ENCODE results near the gene KCTD12.

Gene KCTD12

GRCh38 chr13:76864259-76864658 is 21.9 kb downstream of the KCTD12 start:
- H3K36me3 ChIP-seq = no peaks in the 10 kb centered on the region
- TF ChIP-seq Cebpa-rat (IDR thresholded peaks at IDR 0.05) = no peak

GRCh38 chr13:76863022-76863421 is 23.2 kb downstream of the KCTD12 start:
- Histone ChIP-seq H3K4me3 (no peak overlapping the region), H4K20me1 (no peaks in the 10 kb centered on the region), H3K27ac (no peak overlapping the region), H3K4me1 (no peaks in the 10 kb centered on the region), H3K27me3 (no peaks in the 10 kb centered on the region), H3K9ac (no peak overlapping the region), H3K36me3 (no peaks in the 10 kb centered on the region), H3K4me2 (no peak overlapping the region), H3K9me3 (no peaks in the 10 kb centered on the region)
- TF ChIP-seq Cebpa-rat (IDR thresholded peaks at IDR 0.05) = no peak

More at GRCh38 chr13:76864259-76864658, 21.9 kb downstream of the KCTD12 start:
- Histone ChIP-seq H3K27me3 (no peaks in the 10 kb centered on the region), H3K9me3 (no peaks in the 10 kb centered on the region), H3K4me2 (no peak overlapping the region), H4K20me1 (no peaks in the 10 kb centered on the region), H3K4me1 (no peaks in the 10 kb centered on the region), H3K4me3 (no peak overlapping the region), H3K27ac (no peak overlapping the region), H3K9ac (no peak overlapping the region)

- H3K4me3 ChIP-seq = no peak overlapping the region
- H3K9me3 ChIP-seq = no peaks in the 10 kb centered on the region
- H3K27me3 ChIP-seq = no peaks in the 10 kb centered on the region
- no peak for TF ChIP-seq Cebpa-rat (IDR thresholded peaks at IDR 0.05)
- H4K20me1 ChIP-seq = no peaks in the 10 kb centered on the region
- H3K9ac ChIP-seq = no peak overlapping the region
- H3K4me1 ChIP-seq = no peaks in the 10 kb centered on the region
- no peaks in the 10 kb centered on the region for H3K36me3 ChIP-seq
- H3K27ac ChIP-seq = no peak overlapping the region
- H3K4me2 ChIP-seq = no peak overlapping the region
Measured at GRCh38 chr13:76861859-76862258, 24.3 kb downstream of the KCTD12 start.

GRCh38 chr13:76860706-76861105 is 25.5 kb downstream of the KCTD12 start:
- TF ChIP-seq Cebpa-rat (IDR thresholded peaks at IDR 0.05) = no peak
- Histone ChIP-seq H3K36me3 (no peaks in the 10 kb centered on the region), H3K4me2 (no peak overlapping the region), H3K9me3 (no peaks in the 10 kb centered on the region), H3K9ac (no peak overlapping the region), H3K4me3 (no peak overlapping the region), H3K27me3 (no peaks in the 10 kb centered on the region), H3K27ac (no peak overlapping the region), H3K4me1 (no peaks in the 10 kb centered on the region), H4K20me1 (no peaks in the 10 kb centered on the region)

GRCh38 chr13:76854894-76855293 is 31.3 kb downstream of the KCTD12 start:
- Histone ChIP-seq H3K4me3 (no peak overlapping the region), H4K20me1 (no peaks in the 10 kb centered on the region), H3K4me2 (no peak overlapping the region), H3K4me1 (no peaks in the 10 kb centered on the region), H3K36me3 (no peaks in the 10 kb centered on the region), H3K9me3 (no peaks in the 10 kb centered on the region), H3K27ac (no peak overlapping the region), H3K9ac (no peak overlapping the region), H3K27me3 (no peaks in the 10 kb centered on the region)
- no peak for TF ChIP-seq Cebpa-rat (IDR thresholded peaks at IDR 0.05)

GRCh38 chr13:76853921-76854608 is 32.1 kb downstream of the KCTD12 start:
- Histone ChIP-seq H4K20me1 (no peaks in the 10 kb centered on the region), H3K36me3 (no peaks in the 10 kb centered on the region), H3K27ac (no peak overlapping the region), H3K9ac (no peak overlapping the region), H3K4me1 (no peaks in the 10 kb centered on the region), H3K27me3 (no peaks in the 10 kb centered on the region), H3K4me2 (no peak overlapping the region), H3K4me3 (no peak overlapping the region), H3K9me3 (no peaks in the 10 kb centered on the region)
- peak; percentile 55; the same call in 1 of the 2 replicates for TF ChIP-seq Cebpa-rat (IDR thresholded peaks at IDR 0.05)

GRCh38 chr13:76853481-76853880 is 32.7 kb downstream of the KCTD12 start:
- Histone ChIP-seq H3K9ac (no peak overlapping the region), H4K20me1 (no peaks in the 10 kb centered on the region), H3K27ac (no peak overlapping the region), H3K4me1 (no peaks in the 10 kb centered on the region), H3K9me3 (no peaks in the 10 kb centered on the region), H3K27me3 (no peaks in the 10 kb centered on the region), H3K4me3 (no peak overlapping the region), H3K36me3 (no peaks in the 10 kb centered on the region), H3K4me2 (no peak overlapping the region)
- no peak for TF ChIP-seq Cebpa-rat (IDR thresholded peaks at IDR 0.05)

- no peaks in the 10 kb centered on the region for H3K4me1 ChIP-seq
- H4K20me1 ChIP-seq = no peaks in the 10 kb centered on the region
- H3K9me3 ChIP-seq = no peaks in the 10 kb centered on the region
- H3K4me3 ChIP-seq = no peak overlapping the region
- no peak overlapping the region for H3K9ac ChIP-seq
- no peaks in the 10 kb centered on the region for H3K27me3 ChIP-seq
- no peak overlapping the region for H3K4me2 ChIP-seq
- no peak for TF ChIP-seq Cebpa-rat (IDR thresholded peaks at IDR 0.05)
- no peaks in the 10 kb centered on the region for H3K36me3 ChIP-seq
- H3K27ac ChIP-seq = no peak overlapping the region
Measured at GRCh38 chr13:76852986-76853385, 33.2 kb downstream of the KCTD12 start.

- TF ChIP-seq Cebpa-rat (IDR thresholded peaks at IDR 0.05) = no peak
- Histone ChIP-seq H3K4me3 (no peak overlapping the region), H3K27me3 (no peaks in the 10 kb centered on the region), H3K36me3 (no peaks in the 10 kb centered on the region), H3K27ac (no peak overlapping the region), H3K4me1 (no peaks in the 10 kb centered on the region), H3K4me2 (no peak overlapping the region), H3K9me3 (no peaks in the 10 kb centered on the region), H3K9ac (no peak overlapping the region), H4K20me1 (no peaks in the 10 kb centered on the region)
Measured at GRCh38 chr13:76851961-76852360, 34.2 kb downstream of the KCTD12 start.

- no peak overlapping the region for H3K4me2 ChIP-seq
- H4K20me1 ChIP-seq = no peaks in the 10 kb centered on the region
- H3K4me3 ChIP-seq = no peak overlapping the region
- no peak overlapping the region for H3K9ac ChIP-seq
- no peak for TF ChIP-seq Cebpa-rat (IDR thresholded peaks at IDR 0.05)
- H3K36me3 ChIP-seq = no peaks in the 10 kb centered on the region
- no peaks in the 10 kb centered on the region for H3K4me1 ChIP-seq
- no peaks in the 10 kb centered on the region for H3K9me3 ChIP-seq
- no peak overlapping the region for H3K27ac ChIP-seq
- H3K27me3 ChIP-seq = no peaks in the 10 kb centered on the region
Measured at GRCh38 chr13:76849493-76849892, 36.7 kb downstream of the KCTD12 start.

- no peak for TF ChIP-seq Cebpa-rat (IDR thresholded peaks at IDR 0.05)
Measured at GRCh38 chr13:76848596-76848995, 37.6 kb downstream of the KCTD12 start.

More at GRCh38 chr13:76848596-76848995, 37.6 kb downstream of the KCTD12 start:
- no peaks in the 10 kb centered on the region for H3K4me1 ChIP-seq
- no peak overlapping the region for H3K9ac ChIP-seq
- no peaks in the 10 kb centered on the region for H3K36me3 ChIP-seq
- no peak overlapping the region for H3K4me2 ChIP-seq
- H3K4me3 ChIP-seq = no peak overlapping the region
- no peaks in the 10 kb centered on the region for H4K20me1 ChIP-seq
- no peak overlapping the region for H3K27ac ChIP-seq
- no peaks in the 10 kb centered on the region for H3K9me3 ChIP-seq
- H3K27me3 ChIP-seq = no peaks in the 10 kb centered on the region

Data from BLaER1 (cell line).